ENCODE data around the gene SGCD. TPM values are rescaled to one million over a fixed set of nuclear protein-coding genes. Genes with fewer than 3 reads are reported as not detected.

The SGCD gene
- total RNA-seq, 1 experiment from 2014 or later, result not detected

DNA sequence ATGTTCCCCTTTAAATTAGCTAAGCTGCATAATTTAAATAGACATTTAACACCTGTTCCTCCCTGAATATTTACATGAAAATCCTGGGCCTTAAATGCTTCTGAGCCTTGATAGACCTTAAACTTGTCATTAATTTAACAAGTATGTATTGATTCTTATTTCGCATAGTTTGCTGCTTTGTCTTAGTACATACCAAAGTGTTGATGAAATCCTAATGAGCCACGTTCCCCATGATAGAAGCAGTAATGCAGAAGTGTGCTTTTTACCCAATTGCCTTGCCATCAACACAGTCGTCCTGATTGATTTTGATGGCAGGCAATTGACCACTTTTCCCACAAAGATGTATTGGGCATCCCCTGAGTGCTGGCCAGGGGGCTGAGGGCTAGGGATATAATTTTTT is 213.5 kb downstream of the SGCD start:
- H3K4me3 ChIP-seq (replicated peaks in 1 of 2; ENCODE audit: low read depth in 1 of 2, low read length in 2 of 2), result no peak overlapping the region
- no peaks in the 10 kb centered on the region for H3K4me1 ChIP-seq (ENCODE audit: control insufficient read depth in 1 of 2, insufficient read depth in 2 of 2, low read length in 2 of 2)
- H3K9ac ChIP-seq (ENCODE audit: low read length), result no peak overlapping the region
- H3K9me3 ChIP-seq (ENCODE audit: control insufficient read depth in 1 of 2, insufficient read depth in 1 of 2, low read depth in 1 of 2, low read length in 2 of 2), result no peaks in the 10 kb centered on the region; a peak in 1 of 4 replicates
- H3K79me2 ChIP-seq (ENCODE audit: insufficient read depth, low read length), result no peaks in the 10 kb centered on the region
- H4K20me1 ChIP-seq (ENCODE audit: insufficient read depth), result no peaks in the 10 kb centered on the region
- no peaks in the 10 kb centered on the region for H3K27me3 ChIP-seq (ENCODE audit: insufficient read depth, low read length)
- no peaks in the 10 kb centered on the region for H3K9me2 ChIP-seq (ENCODE audit: insufficient read depth)
- ChIA-PET CTCF (no interaction called here), POLR2A (no interaction called here), RAD21 (ENCODE audit: low non-redundant PET in 1 of 2, low total read pairs in 2 of 2, uncharacterized antibody in 2 of 2, unreplicated experiment in 2 of 2) (no interaction called here)
- no peak for DNase-seq (ENCODE audit: low read depth, low spot score)
- H3K4me2 ChIP-seq (ENCODE audit: low read length), result no peak overlapping the region
- TF ChIP-seq ZFX (IDR thresholded peaks at IDR 0.05), result no peak
- TF ChIP-seq, protein P1, sequence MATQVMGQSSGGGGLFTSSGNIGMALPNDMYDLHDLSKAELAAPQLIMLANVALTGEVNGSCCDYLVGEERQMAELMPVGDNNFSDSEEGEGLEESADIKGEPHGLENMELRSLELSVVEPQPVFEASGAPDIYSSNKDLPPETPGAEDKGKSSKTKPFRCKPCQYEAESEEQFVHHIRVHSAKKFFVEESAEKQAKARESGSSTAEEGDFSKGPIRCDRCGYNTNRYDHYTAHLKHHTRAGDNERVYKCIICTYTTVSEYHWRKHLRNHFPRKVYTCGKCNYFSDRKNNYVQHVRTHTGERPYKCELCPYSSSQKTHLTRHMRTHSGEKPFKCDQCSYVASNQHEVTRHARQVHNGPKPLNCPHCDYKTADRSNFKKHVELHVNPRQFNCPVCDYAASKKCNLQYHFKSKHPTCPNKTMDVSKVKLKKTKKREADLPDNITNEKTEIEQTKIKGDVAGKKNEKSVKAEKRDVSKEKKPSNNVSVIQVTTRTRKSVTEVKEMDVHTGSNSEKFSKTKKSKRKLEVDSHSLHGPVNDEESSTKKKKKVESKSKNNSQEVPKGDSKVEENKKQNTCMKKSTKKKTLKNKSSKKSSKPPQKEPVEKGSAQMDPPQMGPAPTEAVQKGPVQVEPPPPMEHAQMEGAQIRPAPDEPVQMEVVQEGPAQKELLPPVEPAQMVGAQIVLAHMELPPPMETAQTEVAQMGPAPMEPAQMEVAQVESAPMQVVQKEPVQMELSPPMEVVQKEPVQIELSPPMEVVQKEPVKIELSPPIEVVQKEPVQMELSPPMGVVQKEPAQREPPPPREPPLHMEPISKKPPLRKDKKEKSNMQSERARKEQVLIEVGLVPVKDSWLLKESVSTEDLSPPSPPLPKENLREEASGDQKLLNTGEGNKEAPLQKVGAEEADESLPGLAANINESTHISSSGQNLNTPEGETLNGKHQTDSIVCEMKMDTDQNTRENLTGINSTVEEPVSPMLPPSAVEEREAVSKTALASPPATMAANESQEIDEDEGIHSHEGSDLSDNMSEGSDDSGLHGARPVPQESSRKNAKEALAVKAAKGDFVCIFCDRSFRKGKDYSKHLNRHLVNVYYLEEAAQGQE (IDR thresholded peaks at IDR 0.05; ENCODE audit: low read depth), result no peak
- TF ChIP-seq TCF7L2 (IDR thresholded peaks at IDR 0.05; ENCODE audit: borderline replicate concordance, extremely low read depth, insufficient read depth, insufficient read length), result no peak
- TF ChIP-seq, protein P2, sequence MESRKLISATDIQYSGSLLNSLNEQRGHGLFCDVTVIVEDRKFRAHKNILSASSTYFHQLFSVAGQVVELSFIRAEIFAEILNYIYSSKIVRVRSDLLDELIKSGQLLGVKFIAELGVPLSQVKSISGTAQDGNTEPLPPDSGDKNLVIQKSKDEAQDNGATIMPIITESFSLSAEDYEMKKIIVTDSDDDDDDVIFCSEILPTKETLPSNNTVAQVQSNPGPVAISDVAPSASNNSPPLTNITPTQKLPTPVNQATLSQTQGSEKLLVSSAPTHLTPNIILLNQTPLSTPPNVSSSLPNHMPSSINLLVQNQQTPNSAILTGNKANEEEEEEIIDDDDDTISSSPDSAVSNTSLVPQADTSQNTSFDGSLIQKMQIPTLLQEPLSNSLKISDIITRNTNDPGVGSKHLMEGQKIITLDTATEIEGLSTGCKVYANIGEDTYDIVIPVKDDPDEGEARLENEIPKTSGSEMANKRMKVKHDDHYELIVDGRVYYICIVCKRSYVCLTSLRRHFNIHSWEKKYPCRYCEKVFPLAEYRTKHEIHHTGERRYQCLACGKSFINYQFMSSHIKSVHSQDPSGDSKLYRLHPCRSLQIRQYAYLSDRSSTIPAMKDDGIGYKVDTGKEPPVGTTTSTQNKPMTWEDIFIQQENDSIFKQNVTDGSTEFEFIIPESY (IDR thresholded peaks at IDR 0.05; ENCODE audit: extremely low read depth, insufficient replicate concordance, low read length), result no peak
- no peak for TF ChIP-seq POLR2A (IDR thresholded peaks at IDR 0.05; ENCODE audit: borderline replicate concordance, extremely low read depth, insufficient read depth, insufficient read length)
- TF ChIP-seq, protein P3, sequence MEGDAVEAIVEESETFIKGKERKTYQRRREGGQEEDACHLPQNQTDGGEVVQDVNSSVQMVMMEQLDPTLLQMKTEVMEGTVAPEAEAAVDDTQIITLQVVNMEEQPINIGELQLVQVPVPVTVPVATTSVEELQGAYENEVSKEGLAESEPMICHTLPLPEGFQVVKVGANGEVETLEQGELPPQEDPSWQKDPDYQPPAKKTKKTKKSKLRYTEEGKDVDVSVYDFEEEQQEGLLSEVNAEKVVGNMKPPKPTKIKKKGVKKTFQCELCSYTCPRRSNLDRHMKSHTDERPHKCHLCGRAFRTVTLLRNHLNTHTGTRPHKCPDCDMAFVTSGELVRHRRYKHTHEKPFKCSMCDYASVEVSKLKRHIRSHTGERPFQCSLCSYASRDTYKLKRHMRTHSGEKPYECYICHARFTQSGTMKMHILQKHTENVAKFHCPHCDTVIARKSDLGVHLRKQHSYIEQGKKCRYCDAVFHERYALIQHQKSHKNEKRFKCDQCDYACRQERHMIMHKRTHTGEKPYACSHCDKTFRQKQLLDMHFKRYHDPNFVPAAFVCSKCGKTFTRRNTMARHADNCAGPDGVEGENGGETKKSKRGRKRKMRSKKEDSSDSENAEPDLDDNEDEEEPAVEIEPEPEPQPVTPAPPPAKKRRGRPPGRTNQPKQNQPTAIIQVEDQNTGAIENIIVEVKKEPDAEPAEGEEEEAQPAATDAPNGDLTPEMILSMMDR (IDR thresholded peaks at IDR 0.05 in 2 of 3, conservative IDR thresholded peaks at IDR 0.05 in 1 of 3; ENCODE audit: borderline replicate concordance in 1 of 3, insufficient read depth in 1 of 3, low read depth in 2 of 3, low read length in 2 of 3), result no peak
- TF ChIP-seq, protein P4, sequence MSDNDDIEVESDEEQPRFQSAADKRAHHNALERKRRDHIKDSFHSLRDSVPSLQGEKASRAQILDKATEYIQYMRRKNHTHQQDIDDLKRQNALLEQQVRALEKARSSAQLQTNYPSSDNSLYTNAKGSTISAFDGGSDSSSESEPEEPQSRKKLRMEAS (IDR thresholded peaks at IDR 0.05), result no peak
- TF ChIP-seq YY1 (IDR thresholded peaks at IDR 0.05; ENCODE audit: extremely low read depth, insufficient replicate concordance, low read depth, low read length), result no peak
- no peak for TF ChIP-seq EGR1 (IDR thresholded peaks at IDR 0.05; ENCODE audit: low read depth)
- no peak for TF ChIP-seq SIN3A (IDR thresholded peaks at IDR 0.05; ENCODE audit: low read depth)
- TF ChIP-seq, protein P5, sequence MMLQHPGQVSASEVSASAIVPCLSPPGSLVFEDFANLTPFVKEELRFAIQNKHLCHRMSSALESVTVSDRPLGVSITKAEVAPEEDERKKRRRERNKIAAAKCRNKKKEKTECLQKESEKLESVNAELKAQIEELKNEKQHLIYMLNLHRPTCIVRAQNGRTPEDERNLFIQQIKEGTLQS (IDR thresholded peaks at IDR 0.05), result no peak
- no peak for TF ChIP-seq EZH2 (IDR thresholded peaks at IDR 0.05)
- TF ChIP-seq POLR2AphosphoS5 (IDR thresholded peaks at IDR 0.05; ENCODE audit: low read depth, low read length), result no peak
- TF ChIP-seq CBX3 (IDR thresholded peaks at IDR 0.05; ENCODE audit: low read depth), result no peak
- no peak for TF ChIP-seq EZH2phosphoT487 (IDR thresholded peaks at IDR 0.05; ENCODE audit: borderline replicate concordance)
- TF ChIP-seq ELF1 (IDR thresholded peaks at IDR 0.05; ENCODE audit: borderline replicate concordance, low read depth), result no peak
- TF ChIP-seq RAD21 (IDR thresholded peaks at IDR 0.05; ENCODE audit: low read depth), result no peak
- no peak for TF ChIP-seq JUND (IDR thresholded peaks at IDR 0.05)
- no peak for TF ChIP-seq ZNF274 (IDR thresholded peaks at IDR 0.05; ENCODE audit: low read depth, low read length)
- no TSS peak for BruUV-seq (replicated peaks)
- intact Hi-C loops (cut with micrococcal nuclease), result no loop called here
- no peaks in the 10 kb centered on the region for H3K36me3 ChIP-seq (ENCODE audit: control insufficient read depth in 1 of 2, insufficient read depth in 2 of 2, low read length in 2 of 2)
- no peak overlapping the region for H3K27ac ChIP-seq (ENCODE audit: low read depth, low read length)
- ATAC-seq, result no peak
- no peak overlapping the region for H2AFZ ChIP-seq (ENCODE audit: low read depth, low read length, poor library complexity, severe bottlenecking)

Data from HCT116 (cell line).